ENCODE measurements around the gene ARHGAP31.

ARHGAP31 gene

GRCh38 chr3:119453822-119454221 lies 159.6 kb downstream of the ARHGAP31 start:
- DNase-seq = no peak

GRCh38 chr3:119456469-119456868 lies 162.3 kb downstream of the ARHGAP31 start:
- DNase-seq = no peak

GRCh38 chr3:119457246-119457645 lies 163.1 kb downstream of the ARHGAP31 start:
- DNase-seq = peak; percentile 69

GRCh38 chr3:119463171-119464169 lies 169.3 kb downstream of the ARHGAP31 start, which contains the start of gene TMEM39A:
TMEM39A (minus strand) TSS chr3:119463615; CDS start chr3:119462074, 1,541 bp downstream.
- peak; percentile 100 for DNase-seq

- DNase-seq = peak; percentile 70 to 74
Observed at GRCh38 chr3:119468041-119468440, 173.9 kb downstream of the ARHGAP31 start.

GRCh38 chr3:119469418-119470189 lies 175.4 kb downstream of the ARHGAP31 start:
- DNase-seq = no peak
